Panc1 (cell line): ENCODE measurements around the gene USP38. TPM values are rescaled to one million over a fixed set of nuclear protein-coding genes. Genes with fewer than 3 reads are reported as not detected.

Source experiments
- ATAC-seq: fragments of 200-7000 bp; cut with Tn5 transposase; 2 replicates; pipeline ENCODE4 v1.9.1; 2020; ENCODE audit warnings: mild to moderate bottlenecking, moderate library complexity
- BruUV-seq: library from RNA; stranded (reverse); fragments of 400-500 nt; replicated peaks from 2 replicates; lab custom pipeline; 2021; lab: Mats Ljungman, UMichigan
- CTCF ChIA-PET: fragments of 300-600 bp; sonication (Branson Sonifier 250); formaldehyde crosslinking; loops from one replicate; lab custom pipeline; 2022; ENCODE audit warnings: antibody characterized with exemption; lab: Charles Lee
- POLR2A ChIA-PET: fragments of 300-600 bp; sonication (Branson Sonifier 250); formaldehyde crosslinking; loops from one replicate; lab custom pipeline; 2022; ENCODE audit warnings: antibody characterized with exemption; lab: Charles Lee
- DNase-seq: peaks from one replicate; pipeline ENCODE4 v3.0.0-alpha.2; 2010; ENCODE audit warnings: low read depth, low spot score
- H3K27ac ChIP-seq: 2 replicates; pipeline ENCODE4 v1.5.1; 2011; ENCODE audit warnings: mild to moderate bottlenecking, low read length, inconsistent platforms
- H3K27me3 ChIP-seq: fragments of 200-500 bp; sonication (Bioruptor generic); 2 replicates; pipeline ENCODE4 v1.6.0; 2014; ENCODE audit warnings: low read length, inconsistent platforms; ENCODE audit not compliant: control insufficient read depth, insufficient read depth
- H3K36me3 ChIP-seq: fragments of 200-500 bp; sonication (Bioruptor generic); 2 replicates; pipeline ENCODE4 v1.5.1; 2014; ENCODE audit warnings: inconsistent platforms, mild to moderate bottlenecking, low read length, moderate library complexity; ENCODE audit not compliant: control insufficient read depth, insufficient read depth
- H3K4me1 ChIP-seq: 2 replicates; pipeline ENCODE4 v1.5.1; 2011; ENCODE audit warnings: inconsistent platforms, mild to moderate bottlenecking, low read length, moderate library complexity; ENCODE audit not compliant: control insufficient read depth, insufficient read depth
- H3K4me3 ChIP-seq, 2 experiments: 2 replicates each; pipeline ENCODE4 v1.5.1; 2011 to 2012; ENCODE audit warnings: low read depth in 2 of 2, low read length in 2 of 2, mild to moderate bottlenecking in 2 of 2, inconsistent platforms in 1 of 2, moderate library complexity in 1 of 2
- H3K9me3 ChIP-seq: fragments of 200-500 bp; sonication (Bioruptor generic); 2 replicates; pipeline ENCODE4 v1.5.1; 2014; ENCODE audit warnings: low read depth, mild to moderate bottlenecking, inconsistent platforms, low read length, moderate library complexity; ENCODE audit not compliant: control insufficient read depth, insufficient read depth
- CTCF ChIP-seq: fragments of 450-650 bp; IDR thresholded peaks from 2 replicates; pipeline ENCODE4 v1.5.1; 2017; ENCODE audit warnings: mild to moderate bottlenecking
- POLR2AphosphoS5 ChIP-seq: IDR thresholded peaks from 2 replicates; pipeline ENCODE4 v1.6.1; 2012; ENCODE audit warnings: mild to moderate bottlenecking, low read depth, low read length, moderate library complexity
- SIN3A ChIP-seq: IDR thresholded peaks from 2 replicates; pipeline ENCODE4 v1.6.1; 2012; ENCODE audit warnings: low read depth, mild to moderate bottlenecking, low read length, moderate library complexity, borderline replicate concordance; ENCODE audit not compliant: insufficient read depth
- TCF7L2 ChIP-seq: IDR thresholded peaks from 2 replicates; pipeline ENCODE4 v1.6.1; 2011; ENCODE audit warnings: mild to moderate bottlenecking, low read depth, low read length, inconsistent platforms
- in situ Hi-C: cut with HindIII; loops from 2 replicates; pipeline ENCODE4 v1.10.0; 2016; ENCODE audit warnings: low sequenced_read_pairs, low pct_unique_long_range_greater_than_20kb
- intact Hi-C: fragments of 100-400 bp; cut with micrococcal nuclease; formaldehyde crosslinking; loops from one replicate; pipeline ENCODE4 v1.10.0; 2022; ENCODE audit not compliant: unreplicated experiment
- total RNA-seq: library from RNA; stranded (reverse); gene quantifications from one replicate; pipeline ENCODE4 v1.2.1, GENCODE V29; 2021; ENCODE audit not compliant: unreplicated experiment
- TF ChIP-seq, protein P1 (sequence below), 2 experiments: IDR thresholded peaks; 2 replicates each; pipeline ENCODE4 v1.6.1; 2011 to 2012; ENCODE audit warnings: low read depth in 2 of 2, control low read depth in 1 of 2, low read length in 1 of 2, mild to moderate bottlenecking in 1 of 2, moderate library complexity in 1 of 2; ENCODE audit not compliant: insufficient read depth in 1 of 2

The USP38 gene
- total RNA-seq, 1 experiment from 2014 or later: 11.7 TPM

DNA sequence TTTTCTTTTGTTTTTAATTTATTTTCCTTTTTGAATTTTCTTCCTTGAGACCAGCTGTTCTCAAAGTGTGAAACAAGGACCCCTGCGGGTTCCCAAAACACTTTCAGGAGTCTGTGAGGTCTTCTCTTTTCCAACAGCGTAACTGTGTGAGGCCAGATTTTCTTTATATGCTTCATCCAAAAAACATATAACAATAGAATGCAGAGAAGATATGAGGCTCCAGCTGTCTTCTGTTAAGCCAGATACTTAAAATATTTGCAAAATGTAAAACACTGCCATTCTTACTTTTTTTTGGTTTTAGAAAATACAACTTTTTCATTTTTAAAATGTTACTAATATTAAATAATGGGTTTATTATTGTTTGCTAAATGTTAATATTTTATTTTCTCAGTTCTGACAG, 27.8 kb downstream of the USP38 start:
- ChIA-PET POLR2A (no interaction called here), CTCF (interaction anchor here (0.5 kb wide), 1 partner anchor 110 kb away, joined by 3 read pairs; no protein-coding TSS in a partner anchor)
- BruUV-seq: no TSS peak
- Histone ChIP-seq H3K9me3 (no peaks in the 10 kb centered on the region), H3K4me3 (no peak overlapping the region), H3K36me3 (no peaks in the 10 kb centered on the region; the same call in none of the 2 replicates), H3K27ac (no peak overlapping the region), H3K27me3 (no peaks in the 10 kb centered on the region), H3K4me1 (no peaks in the 10 kb centered on the region)
- DNase-seq (no peak), ATAC-seq (no peak)
- TF ChIP-seq TCF7L2 (no peak), SIN3A (no peak), CTCF (no peak), POLR2AphosphoS5 (no peak)
- TF ChIP-seq, protein P1, sequence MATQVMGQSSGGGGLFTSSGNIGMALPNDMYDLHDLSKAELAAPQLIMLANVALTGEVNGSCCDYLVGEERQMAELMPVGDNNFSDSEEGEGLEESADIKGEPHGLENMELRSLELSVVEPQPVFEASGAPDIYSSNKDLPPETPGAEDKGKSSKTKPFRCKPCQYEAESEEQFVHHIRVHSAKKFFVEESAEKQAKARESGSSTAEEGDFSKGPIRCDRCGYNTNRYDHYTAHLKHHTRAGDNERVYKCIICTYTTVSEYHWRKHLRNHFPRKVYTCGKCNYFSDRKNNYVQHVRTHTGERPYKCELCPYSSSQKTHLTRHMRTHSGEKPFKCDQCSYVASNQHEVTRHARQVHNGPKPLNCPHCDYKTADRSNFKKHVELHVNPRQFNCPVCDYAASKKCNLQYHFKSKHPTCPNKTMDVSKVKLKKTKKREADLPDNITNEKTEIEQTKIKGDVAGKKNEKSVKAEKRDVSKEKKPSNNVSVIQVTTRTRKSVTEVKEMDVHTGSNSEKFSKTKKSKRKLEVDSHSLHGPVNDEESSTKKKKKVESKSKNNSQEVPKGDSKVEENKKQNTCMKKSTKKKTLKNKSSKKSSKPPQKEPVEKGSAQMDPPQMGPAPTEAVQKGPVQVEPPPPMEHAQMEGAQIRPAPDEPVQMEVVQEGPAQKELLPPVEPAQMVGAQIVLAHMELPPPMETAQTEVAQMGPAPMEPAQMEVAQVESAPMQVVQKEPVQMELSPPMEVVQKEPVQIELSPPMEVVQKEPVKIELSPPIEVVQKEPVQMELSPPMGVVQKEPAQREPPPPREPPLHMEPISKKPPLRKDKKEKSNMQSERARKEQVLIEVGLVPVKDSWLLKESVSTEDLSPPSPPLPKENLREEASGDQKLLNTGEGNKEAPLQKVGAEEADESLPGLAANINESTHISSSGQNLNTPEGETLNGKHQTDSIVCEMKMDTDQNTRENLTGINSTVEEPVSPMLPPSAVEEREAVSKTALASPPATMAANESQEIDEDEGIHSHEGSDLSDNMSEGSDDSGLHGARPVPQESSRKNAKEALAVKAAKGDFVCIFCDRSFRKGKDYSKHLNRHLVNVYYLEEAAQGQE (IDR thresholded peaks at IDR 0.05; ENCODE audit: insufficient read depth in 1 of 2, low read depth in 2 of 2, low read length in 1 of 2): no peak
- in situ Hi-C loops (no loop called here), intact Hi-C loops (loop anchor here (10.0 kb wide), 1 partner anchor 122 kb away; the partner anchor contains the start of gene GAB1)

- Histone ChIP-seq H3K4me1 (no peaks in the 10 kb centered on the region), H3K9me3 (no peaks in the 10 kb centered on the region), H3K4me3 (no peak overlapping the region), H3K27me3 (no peaks in the 10 kb centered on the region), H3K36me3 (no peaks in the 10 kb centered on the region; the same call in none of the 2 replicates), H3K27ac (no peak overlapping the region)
- in situ Hi-C loops (no loop called here), intact Hi-C loops (loop anchor here (10.0 kb wide), 1 partner anchor 119 kb away; the partner anchor contains the start of gene GAB1)
- ChIA-PET POLR2A (no interaction called here), CTCF (no interaction called here)
- TF ChIP-seq SIN3A (no peak), POLR2AphosphoS5 (no peak), CTCF (no peak), TCF7L2 (no peak)
- TF ChIP-seq, protein P1 (IDR thresholded peaks at IDR 0.05; ENCODE audit: insufficient read depth in 1 of 2, low read depth in 2 of 2, low read length in 1 of 2): no peak
- DNase-seq: no peak
- no peak for ATAC-seq
- no TSS peak for BruUV-seq
These were observed 31.2 kb downstream of the USP38 start for GRCh38 chr4:143215873-143216272.
